Breast epithelium (tissue), 3 donors: Measurements from ENCODE around the gene LRRC52.

Source experiments
- POLR2A ChIP-seq: fragments of 450-650 bp; IDR thresholded peaks from one replicate; pipeline ENCODE4 v1.6.1; 2016; ENCODE audit warnings: antibody characterized with exemption, mild to moderate bottlenecking, moderate library complexity
- POLR2AphosphoS5 ChIP-seq, 3 donors: sonication (generic); formaldehyde crosslinking; IDR thresholded peaks; one replicate each; pipeline ENCODE4 v1.6.1; 2017; ENCODE audit warnings: antibody characterized with exemption in 3 of 3
- TF ChIP-seq, protein P1 (sequence below), 3 donors: fragments of 450-650 bp; IDR thresholded peaks; one replicate each; pipeline ENCODE4 v1.5.1; 2016 to 2017; ENCODE audit warnings: antibody characterized with exemption in 3 of 3, mild to moderate bottlenecking in 3 of 3, moderate library complexity in 3 of 3

DNA sequence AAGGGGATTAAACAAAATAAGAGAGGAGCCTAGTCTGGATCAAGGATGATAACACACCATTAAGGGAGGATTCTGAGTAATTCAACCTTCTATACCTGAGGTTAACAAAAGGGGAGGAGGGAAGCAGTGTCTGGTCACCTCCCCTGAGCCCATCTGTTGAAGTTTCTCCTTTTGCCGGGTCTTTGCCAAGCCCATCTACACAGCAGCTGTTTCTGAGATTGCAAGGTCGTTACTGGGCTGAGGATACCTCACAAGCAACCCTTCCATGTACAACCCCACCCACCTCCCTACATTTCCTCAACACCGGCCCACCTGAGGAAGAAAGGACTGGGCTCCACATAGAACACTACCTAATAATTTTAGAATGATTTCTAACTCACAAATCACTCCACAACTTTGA is 26.3 kb downstream of the LRRC52 start:
- TF ChIP-seq POLR2AphosphoS5 (IDR thresholded peaks at IDR 0.05) (no peak), POLR2A (no peak)
- TF ChIP-seq, protein P1, sequence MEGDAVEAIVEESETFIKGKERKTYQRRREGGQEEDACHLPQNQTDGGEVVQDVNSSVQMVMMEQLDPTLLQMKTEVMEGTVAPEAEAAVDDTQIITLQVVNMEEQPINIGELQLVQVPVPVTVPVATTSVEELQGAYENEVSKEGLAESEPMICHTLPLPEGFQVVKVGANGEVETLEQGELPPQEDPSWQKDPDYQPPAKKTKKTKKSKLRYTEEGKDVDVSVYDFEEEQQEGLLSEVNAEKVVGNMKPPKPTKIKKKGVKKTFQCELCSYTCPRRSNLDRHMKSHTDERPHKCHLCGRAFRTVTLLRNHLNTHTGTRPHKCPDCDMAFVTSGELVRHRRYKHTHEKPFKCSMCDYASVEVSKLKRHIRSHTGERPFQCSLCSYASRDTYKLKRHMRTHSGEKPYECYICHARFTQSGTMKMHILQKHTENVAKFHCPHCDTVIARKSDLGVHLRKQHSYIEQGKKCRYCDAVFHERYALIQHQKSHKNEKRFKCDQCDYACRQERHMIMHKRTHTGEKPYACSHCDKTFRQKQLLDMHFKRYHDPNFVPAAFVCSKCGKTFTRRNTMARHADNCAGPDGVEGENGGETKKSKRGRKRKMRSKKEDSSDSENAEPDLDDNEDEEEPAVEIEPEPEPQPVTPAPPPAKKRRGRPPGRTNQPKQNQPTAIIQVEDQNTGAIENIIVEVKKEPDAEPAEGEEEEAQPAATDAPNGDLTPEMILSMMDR (IDR thresholded peaks at IDR 0.05): no peak
